ENCODE data around the gene CABYR.
A peak's percentile ranks its signal among the peaks of the same experiment; 100 is the strongest.

Gene CABYR

GRCh38 chr18:24138789-24139616, at the start of gene CABYR:
CABYR (plus strand) TSS chr18:24139062; CDS start chr18:24143115, 4,053 bp downstream.
- peak; percentile 51 for DNase-seq (ENCODE audit: low spot score)

DNA sequence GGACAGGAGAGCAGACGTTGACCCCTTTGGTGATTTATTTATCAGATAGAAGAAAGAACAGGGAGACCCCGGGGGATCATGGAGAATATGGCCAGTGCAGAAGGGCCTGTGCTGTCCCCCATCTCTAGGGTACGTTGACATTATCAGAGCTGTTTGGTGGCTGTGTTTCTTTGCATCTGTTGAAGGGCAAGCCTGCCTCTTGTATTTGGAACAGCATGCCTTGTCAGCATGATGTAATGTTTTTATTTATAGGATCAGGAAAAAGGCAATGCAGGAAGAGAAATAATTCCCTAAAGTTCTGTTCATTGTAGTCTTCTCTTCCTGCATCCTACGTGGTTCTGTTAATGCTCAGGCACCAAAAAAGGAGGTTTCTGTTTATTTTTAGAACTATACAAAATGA, 49.8 kb upstream of the CABYR start:
- DNase-seq (ENCODE audit: low spot score) = no peak

DNA sequence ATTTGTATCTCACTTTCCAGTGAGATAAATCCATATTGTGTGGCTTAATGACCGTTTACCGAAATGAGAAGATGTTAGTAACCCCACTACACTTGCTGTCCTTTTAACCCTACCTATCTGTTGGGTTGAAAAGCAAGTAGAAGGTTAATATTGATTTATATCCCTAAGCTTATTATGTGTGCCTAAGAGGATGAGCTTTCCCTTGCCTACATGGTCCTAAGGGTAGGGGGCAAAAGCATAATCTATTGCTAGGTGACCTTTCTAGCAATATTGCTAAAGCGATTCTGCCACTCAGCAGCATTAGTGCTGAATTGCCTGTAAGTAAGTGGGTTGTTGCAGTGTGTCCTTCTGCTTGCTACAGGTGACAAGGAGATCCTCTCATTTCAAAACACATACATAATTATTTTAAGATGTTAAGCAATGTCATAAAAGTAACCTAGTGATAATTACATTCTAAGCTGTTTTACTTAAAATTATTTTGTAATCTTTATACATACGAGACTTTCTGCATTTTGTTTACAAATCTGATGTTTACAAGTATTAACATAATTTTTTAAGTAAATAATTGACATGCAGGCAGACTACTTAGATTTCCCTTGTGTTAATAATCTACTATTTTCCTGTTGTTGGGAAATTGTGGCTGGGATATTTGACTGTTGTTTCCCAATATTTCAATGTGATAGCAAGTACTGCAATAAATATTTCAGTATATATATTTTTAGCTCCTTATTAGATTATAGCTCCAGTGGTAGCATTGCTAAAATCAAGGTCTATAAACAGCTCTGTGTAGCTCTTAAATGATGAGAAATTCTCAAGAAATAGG, 49.1 kb upstream of the CABYR start:
- DNase-seq (ENCODE audit: low spot score) = no peak

DNA sequence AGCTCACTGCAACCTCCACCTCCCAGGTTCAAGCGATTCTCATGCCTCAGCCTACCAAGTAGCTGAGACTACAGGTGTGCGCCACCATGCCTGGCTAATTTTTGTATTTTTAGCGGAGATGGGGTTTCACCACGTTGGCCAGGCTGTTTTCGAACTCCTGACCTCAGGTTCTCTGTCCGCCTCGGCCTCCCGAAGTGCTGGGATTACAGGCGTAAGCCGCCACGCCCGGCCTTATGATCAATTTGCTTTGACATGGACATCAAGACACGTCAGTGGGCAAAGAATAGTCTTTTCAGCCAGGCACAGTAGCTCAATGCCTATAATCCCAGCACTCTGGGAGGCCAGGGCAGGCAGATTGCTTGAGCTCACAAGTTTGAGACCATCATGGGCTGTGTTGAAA, 48.0 kb upstream of the CABYR start:
- DNase-seq (ENCODE audit: low spot score) = no peak

DNA sequence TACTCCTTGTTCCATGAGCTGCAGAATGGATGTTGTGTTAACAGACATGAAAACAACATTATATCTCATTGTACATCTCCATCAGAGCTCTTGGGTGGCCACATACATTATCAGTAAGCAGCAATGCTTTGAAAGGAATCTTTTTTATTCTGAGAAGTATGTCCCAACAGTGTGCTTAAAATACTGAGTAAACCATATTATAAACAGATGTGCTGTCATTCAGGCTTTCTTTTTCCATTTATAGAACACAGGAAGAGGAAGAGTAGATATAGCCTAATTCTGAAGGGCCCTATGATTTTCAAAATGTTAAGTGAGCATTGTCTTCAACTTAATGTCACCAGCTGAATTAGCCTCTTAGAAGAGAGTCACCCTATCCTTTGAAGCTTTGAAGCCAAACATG, 44.3 kb upstream of the CABYR start:
- no peak for DNase-seq (ENCODE audit: low spot score)

- DNase-seq (ENCODE audit: low spot score) = no peak
Observed at GRCh38 chr18:24095976-24096375, 42.9 kb upstream of the CABYR start.

DNA sequence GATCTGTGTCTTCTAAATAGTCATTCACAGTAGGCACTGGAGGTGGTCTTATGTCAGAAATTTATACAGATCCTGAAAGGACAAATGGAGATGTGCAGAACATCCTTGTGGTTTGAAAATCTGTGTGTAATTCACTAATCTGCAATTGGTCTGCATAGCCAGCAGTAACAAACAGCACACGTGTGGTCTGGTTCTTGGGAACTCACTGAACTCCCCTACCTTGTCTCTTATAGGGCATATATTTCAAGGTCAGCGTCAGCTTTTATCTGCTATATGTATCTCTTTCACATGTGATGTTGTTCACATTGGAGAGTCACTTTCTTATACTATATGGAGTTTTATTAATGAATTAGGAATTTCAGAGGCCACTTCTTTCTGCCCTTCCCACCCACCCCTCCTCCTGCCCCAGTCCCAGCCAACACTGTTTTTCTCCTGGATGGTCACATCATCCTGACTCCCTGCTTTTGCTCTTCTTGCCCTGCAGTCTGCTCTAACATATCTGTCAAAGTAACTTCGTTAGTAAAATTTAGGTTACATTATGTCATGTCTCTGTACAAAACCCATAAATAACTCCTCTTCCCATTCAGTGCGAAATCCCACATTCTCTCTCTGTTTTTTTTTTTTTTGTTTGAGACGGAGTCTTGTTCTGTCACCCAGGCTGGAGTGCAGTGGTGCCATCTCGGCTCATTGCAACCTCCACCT, 35.4 kb upstream of the CABYR start:
- no peak for DNase-seq (ENCODE audit: low spot score)

GRCh38 chr18:24104486-24104885, 34.4 kb upstream of the CABYR start:
- DNase-seq (ENCODE audit: low spot score) = no peak

DNA sequence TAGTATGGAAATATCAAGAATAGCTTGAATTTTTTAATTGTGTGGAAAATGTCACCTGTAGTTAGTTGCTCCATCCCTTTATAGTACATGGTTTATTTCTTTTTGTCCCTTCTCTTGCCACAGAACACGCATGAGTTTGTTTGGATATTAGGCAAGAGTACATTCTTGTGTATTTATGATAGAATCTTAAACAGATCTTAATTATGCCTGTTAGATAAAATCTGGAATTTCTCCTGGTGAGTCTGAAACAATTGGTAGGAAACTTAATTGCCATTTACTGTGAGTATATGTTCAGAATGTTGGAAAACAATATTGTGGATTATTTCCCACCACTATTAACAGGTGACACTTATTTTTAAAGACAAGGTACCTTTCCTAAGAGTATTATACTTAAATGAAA, 30.2 kb upstream of the CABYR start:
- DNase-seq (ENCODE audit: low spot score) = no peak

- DNase-seq (ENCODE audit: low spot score) = peak; percentile 55
Observed at GRCh38 chr18:24111936-24112335, 26.9 kb upstream of the CABYR start.

- no peak for DNase-seq (ENCODE audit: low spot score)
Observed at GRCh38 chr18:24112464-24112863, 26.4 kb upstream of the CABYR start.

- no peak for DNase-seq (ENCODE audit: low spot score)
Observed at GRCh38 chr18:24112874-24113615, 25.8 kb upstream of the CABYR start.

DNA sequence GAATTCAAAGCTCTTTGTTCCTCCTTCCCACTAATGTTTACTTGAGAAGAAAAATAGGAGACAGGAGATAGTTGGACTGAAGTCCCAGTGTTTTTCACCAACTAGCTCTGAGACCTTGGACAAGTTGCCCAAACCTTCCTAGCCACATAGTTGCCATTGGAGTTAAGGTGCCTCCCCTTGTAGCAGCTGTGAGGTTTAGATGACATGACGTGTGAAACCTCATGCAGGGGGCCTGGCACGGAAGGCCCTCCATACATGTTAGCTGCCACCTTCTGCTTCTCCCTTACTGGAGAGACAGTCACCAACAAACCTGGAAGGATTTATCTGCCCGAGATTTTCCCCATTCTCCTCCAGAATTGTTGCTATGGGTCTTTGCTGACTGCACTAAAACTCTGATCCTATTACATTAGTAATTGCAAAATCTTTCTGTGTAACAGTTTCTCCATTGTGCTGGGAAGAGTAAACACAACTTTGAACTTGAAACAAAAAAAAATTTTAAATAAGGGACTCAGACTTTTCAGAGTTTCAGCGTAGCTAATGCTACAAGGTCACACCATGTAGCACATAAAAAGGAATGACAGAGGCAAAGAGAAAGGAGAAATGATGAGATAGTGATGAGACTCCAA, 23.8 kb upstream of the CABYR start:
- no peak for DNase-seq (ENCODE audit: low spot score)

DNA sequence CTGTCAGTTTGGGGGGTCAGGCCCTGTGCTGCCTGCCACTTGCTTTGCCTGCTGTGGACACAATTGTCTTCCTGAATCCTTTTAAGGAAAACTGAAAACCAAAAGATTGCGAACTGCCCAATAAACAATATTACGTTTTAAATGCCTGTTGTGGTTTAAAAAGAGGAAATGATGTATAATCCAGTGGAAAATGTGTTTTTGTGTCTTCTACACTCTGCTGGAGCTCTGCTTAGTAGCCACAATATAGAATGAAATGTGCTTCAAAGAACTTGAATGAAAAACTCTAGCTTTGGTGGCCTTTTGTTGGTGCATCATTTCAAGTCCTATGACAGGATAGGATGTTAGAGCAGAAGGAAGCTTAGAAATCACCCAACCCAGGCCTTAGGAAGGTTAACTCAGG, 23.2 kb upstream of the CABYR start:
- no peak for DNase-seq (ENCODE audit: low spot score)

DNA sequence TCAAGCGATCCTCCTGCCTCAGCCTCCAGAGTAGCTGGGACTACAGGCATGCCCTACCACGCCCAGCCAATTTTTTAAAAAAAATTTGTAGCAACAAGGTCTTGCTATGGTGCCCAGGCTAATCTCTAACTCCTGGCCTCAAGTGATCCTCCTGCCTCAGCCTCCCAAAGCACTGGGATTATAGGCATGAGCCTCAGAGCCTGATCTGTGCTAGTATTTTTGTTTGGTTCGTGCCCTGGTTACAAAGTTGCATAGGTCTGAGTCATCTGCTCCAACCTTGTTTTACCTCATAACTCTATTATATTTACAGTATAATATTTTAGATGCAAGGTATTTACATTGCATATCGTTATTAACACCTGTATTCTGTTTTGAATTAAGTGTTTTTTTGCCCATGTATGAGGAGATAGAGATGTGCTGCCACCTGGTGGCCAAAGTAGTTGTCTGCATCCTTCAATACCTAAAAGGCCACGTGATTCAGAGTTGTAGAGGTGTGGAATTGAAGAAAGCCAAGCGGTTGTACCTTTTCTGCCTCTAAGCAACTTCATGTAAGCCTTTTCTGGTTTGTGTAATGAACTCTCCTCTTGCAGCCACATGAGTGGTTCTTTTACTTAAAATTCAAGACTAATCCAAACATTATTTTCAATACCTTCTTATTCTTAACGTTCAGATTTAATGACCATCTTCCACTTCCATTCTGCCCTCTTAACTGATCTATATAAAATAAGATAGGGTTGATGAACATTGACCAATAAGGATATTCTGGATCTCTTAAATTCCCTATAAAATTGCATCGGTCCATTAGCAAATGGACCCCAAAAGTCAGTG, 19.9 kb upstream of the CABYR start:
- DNase-seq (ENCODE audit: low spot score) = peak; percentile 67

DNA sequence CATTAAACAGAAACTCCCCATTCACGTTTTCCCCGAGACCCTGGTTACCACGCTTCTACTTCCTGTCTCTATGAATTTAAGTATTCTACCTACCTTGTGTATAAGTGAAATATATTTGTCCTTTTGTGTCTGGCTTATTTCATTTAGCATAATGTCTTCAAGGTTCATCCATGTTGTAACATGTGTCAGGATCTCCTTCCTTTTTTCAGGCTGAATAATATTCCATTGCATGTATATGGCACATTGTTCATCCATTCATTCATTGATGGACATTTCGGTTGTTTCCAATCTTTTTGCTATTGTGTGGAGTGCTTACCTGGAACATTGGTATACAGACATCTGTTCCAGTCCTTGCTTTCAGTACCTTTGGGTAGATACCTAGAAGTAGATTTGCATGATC, 18.2 kb upstream of the CABYR start:
- no peak for DNase-seq (ENCODE audit: low spot score)

- DNase-seq (ENCODE audit: low spot score) = no peak
Observed at GRCh38 chr18:24121625-24122024, 17.2 kb upstream of the CABYR start.

- DNase-seq (ENCODE audit: low spot score) = no peak
Observed at GRCh38 chr18:24126155-24126961, 12.5 kb upstream of the CABYR start.

GRCh38 chr18:24127735-24128134, 11.1 kb upstream of the CABYR start:
- peak; percentile 51 for DNase-seq (ENCODE audit: low spot score)

DNA sequence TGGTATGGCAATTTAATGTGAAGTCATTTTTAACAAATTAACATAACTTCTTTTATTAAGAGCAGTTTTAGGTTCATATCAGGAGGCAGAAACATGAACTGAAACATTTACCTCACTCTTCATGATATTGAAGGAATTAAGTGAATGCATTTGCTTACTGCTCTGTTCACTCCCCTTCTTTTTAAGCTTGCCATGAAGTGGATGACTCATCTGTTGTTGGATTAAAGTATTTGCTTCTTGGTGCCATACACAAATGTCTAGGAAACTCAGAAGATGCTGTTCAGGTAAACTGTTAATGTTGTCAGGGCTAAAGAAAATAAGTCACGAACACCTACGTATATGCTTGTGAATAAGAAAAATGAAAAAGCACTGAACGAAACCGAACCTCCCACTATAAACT, 10.2 kb upstream of the CABYR start:
- no peak for DNase-seq (ENCODE audit: low spot score)
